HFFc6 (cell line): ENCODE data around the gene CCDC183. TPM values are rescaled to one million over a fixed set of nuclear protein-coding genes. Genes with fewer than 3 reads are reported as not detected.
"Not testable (repeated sequence)": the region's sequence is repeated elsewhere in the genome, so short reads cannot be mapped to it uniquely, and the experiment has no call there.

ENCODE experiments used
- DNase-seq: peaks from one replicate; pipeline ENCODE4 v3.0.0-alpha.2; 2018
- H3K27ac Mint-ChIP-seq: 2 replicates; pipeline ENCODE4 v1.8.0; 2020; ENCODE audit warnings: mild to moderate bottlenecking, mixed read lengths
- H3K27me3 Mint-ChIP-seq: 2 replicates; pipeline ENCODE4 v1.8.0; 2021; ENCODE audit warnings: mild to moderate bottlenecking, moderate library complexity, mixed read lengths; ENCODE audit not compliant: insufficient read depth
- H3K36me3 Mint-ChIP-seq: 2 replicates; pipeline ENCODE4 v1.8.0; 2021; ENCODE audit warnings: low read depth, mixed read lengths
- H3K4me1 Mint-ChIP-seq: 2 replicates; pipeline ENCODE4 v1.8.0; 2020; ENCODE audit warnings: low read depth, mixed read lengths
- H3K4me3 Mint-ChIP-seq: 2 replicates; pipeline ENCODE4 v1.8.0; 2020; ENCODE audit warnings: mild to moderate bottlenecking, moderate library complexity, mixed read lengths
- H3K9me3 Mint-ChIP-seq: 2 replicates; pipeline ENCODE4 v1.8.0; 2020; ENCODE audit warnings: mild to moderate bottlenecking, mixed read lengths
- total RNA-seq, 6 experiments: library from RNA; stranded (reverse); fragmentation: NEBNext Ultra II Directional; extraction: Animal tissue kit (Norgen Biotek cat#: 25700); gene quantifications; 2 replicates in 1 of 6; 3 replicates in 5 of 6; pipeline ENCODE4 v1.2.3, GENCODE V29; 2021
- TF ChIP-seq, protein P1 (sequence below): fragments of 200-600 bp; sonication (generic); IDR thresholded peaks from 2 replicates; pipeline ENCODE4 v1.5.0; 2021; ENCODE audit warnings: antibody characterized with exemption, mild to moderate bottlenecking

The CCDC183 gene
- total RNA-seq, 6 experiments from 2014 or later = 0.25 to 0.87 (median 0.34) TPM

GRCh38 chr9:136843801-136844740 is 47.9 kb downstream of the CCDC183 start:
- not testable (repeated sequence) for H3K9me3 Mint-ChIP-seq, H3K36me3 Mint-ChIP-seq
- Mint-ChIP-seq H3K4me3 (peak overlapping the region; percentile 63), H3K27ac (peak overlapping the region; percentile 55), H3K4me1 (peaks cover 20% of the 10 kb centered on the region), H3K27me3 (peaks cover 23% of the 10 kb centered on the region)
- peak; percentile 20 for DNase-seq
- TF ChIP-seq, protein P1, sequence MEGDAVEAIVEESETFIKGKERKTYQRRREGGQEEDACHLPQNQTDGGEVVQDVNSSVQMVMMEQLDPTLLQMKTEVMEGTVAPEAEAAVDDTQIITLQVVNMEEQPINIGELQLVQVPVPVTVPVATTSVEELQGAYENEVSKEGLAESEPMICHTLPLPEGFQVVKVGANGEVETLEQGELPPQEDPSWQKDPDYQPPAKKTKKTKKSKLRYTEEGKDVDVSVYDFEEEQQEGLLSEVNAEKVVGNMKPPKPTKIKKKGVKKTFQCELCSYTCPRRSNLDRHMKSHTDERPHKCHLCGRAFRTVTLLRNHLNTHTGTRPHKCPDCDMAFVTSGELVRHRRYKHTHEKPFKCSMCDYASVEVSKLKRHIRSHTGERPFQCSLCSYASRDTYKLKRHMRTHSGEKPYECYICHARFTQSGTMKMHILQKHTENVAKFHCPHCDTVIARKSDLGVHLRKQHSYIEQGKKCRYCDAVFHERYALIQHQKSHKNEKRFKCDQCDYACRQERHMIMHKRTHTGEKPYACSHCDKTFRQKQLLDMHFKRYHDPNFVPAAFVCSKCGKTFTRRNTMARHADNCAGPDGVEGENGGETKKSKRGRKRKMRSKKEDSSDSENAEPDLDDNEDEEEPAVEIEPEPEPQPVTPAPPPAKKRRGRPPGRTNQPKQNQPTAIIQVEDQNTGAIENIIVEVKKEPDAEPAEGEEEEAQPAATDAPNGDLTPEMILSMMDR = peak; percentile 89

DNA sequence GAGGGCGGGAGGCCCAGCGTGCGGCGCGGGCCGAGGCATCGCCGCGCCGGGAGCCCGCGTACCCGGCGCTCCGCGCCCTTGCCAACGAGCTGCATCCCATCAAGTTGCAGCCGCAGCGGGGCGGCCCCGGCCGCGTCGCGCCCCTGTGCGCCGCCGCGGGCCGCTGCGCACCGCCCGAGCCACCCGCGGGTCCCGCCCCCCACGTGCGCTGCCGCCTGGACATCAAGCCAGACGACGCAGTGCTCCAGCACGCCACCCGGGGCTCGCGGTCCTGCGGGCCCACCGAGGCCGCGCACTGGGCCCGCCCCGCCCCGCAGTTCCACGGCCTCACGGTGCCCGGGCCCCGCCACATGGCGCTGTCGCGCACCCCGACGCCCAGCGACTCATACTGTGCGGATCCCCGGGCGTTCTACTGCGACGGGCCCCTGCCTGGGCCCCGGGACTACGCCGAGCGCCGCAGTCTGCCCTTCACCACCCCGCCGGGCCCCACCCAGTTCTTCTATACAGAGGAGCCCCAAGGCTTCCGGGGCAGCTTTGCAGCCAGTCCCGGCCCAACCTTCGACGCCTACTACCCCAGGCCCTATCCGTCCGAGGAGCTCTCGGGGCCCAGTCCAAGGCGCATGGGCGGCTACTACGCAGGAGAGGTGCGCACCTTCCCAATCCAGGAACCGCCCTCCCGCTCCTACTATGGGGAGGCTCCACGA is 48.8 kb downstream of the CCDC183 start:
- DNase-seq = no peak
- Mint-ChIP-seq H3K27me3 (peaks cover 29% of the 10 kb centered on the region), H3K4me3 (no peak overlapping the region), H3K27ac (no peak overlapping the region), H3K36me3 (peaks cover 4% of the 10 kb centered on the region), H3K4me1 (peaks cover 19% of the 10 kb centered on the region), H3K9me3 (no peaks in the 10 kb centered on the region; the same call in 1 of the 2 replicates)
- TF ChIP-seq, protein P1 = no peak

- TF ChIP-seq, protein P1 = no peak
- DNase-seq = no peak
- H3K27me3 Mint-ChIP-seq = peaks cover 29% of the 10 kb centered on the region
- H3K27ac Mint-ChIP-seq = no peak overlapping the region
- no peaks in the 10 kb centered on the region; the same call in 1 of the 2 replicates for H3K9me3 Mint-ChIP-seq
- peaks cover 23% of the 10 kb centered on the region; the same call in 1 of the 2 replicates for H3K4me1 Mint-ChIP-seq
- H3K36me3 Mint-ChIP-seq = no peaks in the 10 kb centered on the region
- H3K4me3 Mint-ChIP-seq = no peak overlapping the region
Measured at GRCh38 chr9:136845465-136846260, 49.5 kb downstream of the CCDC183 start.

GRCh38 chr9:136846376-136847087 is 50.4 kb downstream of the CCDC183 start:
- H3K27me3 Mint-ChIP-seq = peaks cover 32% of the 10 kb centered on the region
- H3K36me3 Mint-ChIP-seq = no peaks in the 10 kb centered on the region
- H3K4me1 Mint-ChIP-seq = peaks cover 16% of the 10 kb centered on the region; the same call in 1 of the 2 replicates
- no peak overlapping the region for H3K4me3 Mint-ChIP-seq
- H3K9me3 Mint-ChIP-seq = no peaks in the 10 kb centered on the region; the same call in 1 of the 2 replicates
- TF ChIP-seq, protein P1 = no peak
- no peak overlapping the region for H3K27ac Mint-ChIP-seq
- DNase-seq = no peak
